ENCODE results near the gene C6orf47. TPM values are rescaled to one million over a fixed set of nuclear protein-coding genes. Genes with fewer than 3 reads are reported as not detected.

C6orf47 gene
- total RNA-seq, 2 donors from 2014 or later, result 17.8 to 19.2 TPM

GRCh38 chr6:31663961-31664789 lies 3.6 kb upstream of the C6orf47 start:
- Histone ChIP-seq H3K4me3 (peak overlapping the region; percentile 84 to 92), H3K36me3 (peaks cover 33% of the 10 kb centered on the region), H3K27me3 (no peaks in the 10 kb centered on the region), H3K9me3 (no peaks in the 10 kb centered on the region), H3K4me1 (peaks cover 0 to 58% of the 10 kb centered on the region in 2 donors), H3K27ac (peak overlapping the region; percentile 89 to 97)
- peak; percentile 80 for DNase-seq (ENCODE audit: low spot score)
- no peak for TF ChIP-seq CTCF (IDR thresholded peaks at IDR 0.05)

- peaks cover 0 to 66% of the 10 kb centered on the region in 2 donors for H3K4me1 ChIP-seq
- no peak for TF ChIP-seq CTCF (IDR thresholded peaks at IDR 0.05)
- peak overlapping the region; percentile 89 to 97 for H3K27ac ChIP-seq
Measured at GRCh38 chr6:31663126-31663960, 2.8 kb upstream of the C6orf47 start.

GRCh38 chr6:31662124-31662723 lies 1.6 kb upstream of the C6orf47 start:
- no peak overlapping the region for H3K4me3 ChIP-seq
- H3K36me3 ChIP-seq, result peaks cover 26% of the 10 kb centered on the region
- H3K9me3 ChIP-seq, result no peaks in the 10 kb centered on the region
- no peak for DNase-seq (ENCODE audit: low spot score)
- H3K27me3 ChIP-seq, result no peaks in the 10 kb centered on the region
- peaks cover 0 to 65% of the 10 kb centered on the region in 2 donors for H3K4me1 ChIP-seq
- no peak overlapping the region for H3K27ac ChIP-seq
- TF ChIP-seq CTCF (IDR thresholded peaks at IDR 0.05), result no peak

More at GRCh38 chr6:31663126-31663960, 2.8 kb upstream of the C6orf47 start:
- Histone ChIP-seq H3K36me3 (peaks cover 24% of the 10 kb centered on the region), H3K9me3 (no peaks in the 10 kb centered on the region), H3K4me3 (peak overlapping the region; percentile 84 to 92), H3K27me3 (no peaks in the 10 kb centered on the region)
- no peak for DNase-seq (ENCODE audit: low spot score)

- Histone ChIP-seq H3K4me1 (peaks cover 0 to 58% of the 10 kb centered on the region in 2 donors), H3K36me3 (peaks cover 21% of the 10 kb centered on the region), H3K9me3 (no peaks in the 10 kb centered on the region), H3K27ac (peak overlapping the region; percentile 81 to 89), H3K27me3 (no peaks in the 10 kb centered on the region), H3K4me3 (peak overlapping the region in 1 of 2 donors; percentile 83)
- DNase-seq (ENCODE audit: low spot score), result no peak
- no peak for TF ChIP-seq CTCF (IDR thresholded peaks at IDR 0.05)
Measured at GRCh38 chr6:31661262-31662123, 915 bp upstream of the C6orf47 start.
